ENCODE measurements around the gene AFAP1. TPM values are rescaled to one million over a fixed set of nuclear protein-coding genes. Genes with fewer than 3 reads are reported as not detected.

The AFAP1 gene
- total RNA-seq, 1 donor from 2014 or later, result 6.8 TPM

GRCh38 chr4:7757501-7758471, 181.9 kb downstream of the AFAP1 start:
- H3K4me3 ChIP-seq (ENCODE audit: low read depth, low read length), result no peak overlapping the region
- no peaks in the 10 kb centered on the region for H3K27me3 ChIP-seq (ENCODE audit: control insufficient read depth, insufficient read depth, low read length)
- H3K36me3 ChIP-seq (ENCODE audit: control insufficient read depth, insufficient read depth, low read length), result peaks cover 5% of the 10 kb centered on the region
- no peak for DNase-seq (ENCODE audit: low read depth)
- no peak for FAIRE-seq
- no peak for TF ChIP-seq CTCF (IDR thresholded peaks at IDR 0.05; ENCODE audit: insufficient read depth, low read length, severe bottlenecking)

- FAIRE-seq, result no peak
- H3K36me3 ChIP-seq (ENCODE audit: control insufficient read depth, insufficient read depth, low read length), result peaks cover 5% of the 10 kb centered on the region
These were observed 182.9 kb downstream of the AFAP1 start for GRCh38 chr4:7756561-7757355.

GRCh38 chr4:7756071-7756470, 183.6 kb downstream of the AFAP1 start:
- H3K36me3 ChIP-seq (ENCODE audit: control insufficient read depth, insufficient read depth, low read length), result peaks cover 5% of the 10 kb centered on the region
- no peak for FAIRE-seq
- no peak overlapping the region for H3K4me3 ChIP-seq (ENCODE audit: low read depth, low read length)
- DNase-seq (ENCODE audit: low read depth), result no peak
- TF ChIP-seq CTCF (IDR thresholded peaks at IDR 0.05; ENCODE audit: insufficient read depth, low read length, severe bottlenecking), result no peak
- no peaks in the 10 kb centered on the region for H3K27me3 ChIP-seq (ENCODE audit: control insufficient read depth, insufficient read depth, low read length)

More at GRCh38 chr4:7756561-7757355, 182.9 kb downstream of the AFAP1 start:
- TF ChIP-seq CTCF (IDR thresholded peaks at IDR 0.05; ENCODE audit: insufficient read depth, low read length, severe bottlenecking), result no peak
- no peak overlapping the region for H3K4me3 ChIP-seq (ENCODE audit: low read depth, low read length)
- H3K27me3 ChIP-seq (ENCODE audit: control insufficient read depth, insufficient read depth, low read length), result no peaks in the 10 kb centered on the region
- no peak for DNase-seq (ENCODE audit: low read depth)

GRCh38 chr4:7755561-7755960, 184.1 kb downstream of the AFAP1 start:
- no peaks in the 10 kb centered on the region for H3K27me3 ChIP-seq (ENCODE audit: control insufficient read depth, insufficient read depth, low read length)
- TF ChIP-seq CTCF (IDR thresholded peaks at IDR 0.05; ENCODE audit: insufficient read depth, low read length, severe bottlenecking), result no peak
- no peak for FAIRE-seq
- no peak for DNase-seq (ENCODE audit: low read depth)
- no peak overlapping the region for H3K4me3 ChIP-seq (ENCODE audit: low read depth, low read length)
- H3K36me3 ChIP-seq (ENCODE audit: control insufficient read depth, insufficient read depth, low read length), result peaks cover 5% of the 10 kb centered on the region

GRCh38 chr4:7754565-7755262, 184.9 kb downstream of the AFAP1 start:
- Histone ChIP-seq H3K4me3 (ENCODE audit: low read depth, low read length) (no peak overlapping the region), H3K27me3 (ENCODE audit: control insufficient read depth, insufficient read depth, low read length) (no peaks in the 10 kb centered on the region), H3K36me3 (ENCODE audit: control insufficient read depth, insufficient read depth, low read length) (peaks cover 3% of the 10 kb centered on the region)
- DNase-seq (ENCODE audit: low read depth) (no peak), FAIRE-seq (no peak)
- TF ChIP-seq CTCF (IDR thresholded peaks at IDR 0.05; ENCODE audit: insufficient read depth, low read length, severe bottlenecking), result no peak

Measured in bronchial epithelial cell (primary cell).